Vagina (tissue), 2 donors: ENCODE results near the gene TTC22.

Experiments used
- POLR2A ChIP-seq, 2 donors: fragments of 450-650 bp; IDR thresholded peaks; one replicate each; pipeline ENCODE4 v1.6.1; 2017; ENCODE audit warnings: antibody characterized with exemption in 2 of 2, mild to moderate bottlenecking in 2 of 2, moderate library complexity in 2 of 2
- POLR2AphosphoS5 ChIP-seq, 2 donors: sonication (generic); formaldehyde crosslinking; IDR thresholded peaks; one replicate each; pipeline ENCODE4 v1.9.0; 2017; ENCODE audit warnings: antibody characterized with exemption in 2 of 2, mild to moderate bottlenecking in 2 of 2, low read depth in 1 of 2; ENCODE audit not compliant: insufficient read depth in 1 of 2
- TF ChIP-seq, protein P1 (sequence below), 3 experiments: fragments of 450-650 bp in 2 of 3; fragments of 200-600 bp in 1 of 3; sonication (generic) in 1 of 3; IDR thresholded peaks; one replicate each; pipeline ENCODE4 v1.5.1; 2017 to 2019; ENCODE audit warnings: antibody characterized with exemption in 3 of 3, mild to moderate bottlenecking in 2 of 3, moderate library complexity in 2 of 3

DNA sequence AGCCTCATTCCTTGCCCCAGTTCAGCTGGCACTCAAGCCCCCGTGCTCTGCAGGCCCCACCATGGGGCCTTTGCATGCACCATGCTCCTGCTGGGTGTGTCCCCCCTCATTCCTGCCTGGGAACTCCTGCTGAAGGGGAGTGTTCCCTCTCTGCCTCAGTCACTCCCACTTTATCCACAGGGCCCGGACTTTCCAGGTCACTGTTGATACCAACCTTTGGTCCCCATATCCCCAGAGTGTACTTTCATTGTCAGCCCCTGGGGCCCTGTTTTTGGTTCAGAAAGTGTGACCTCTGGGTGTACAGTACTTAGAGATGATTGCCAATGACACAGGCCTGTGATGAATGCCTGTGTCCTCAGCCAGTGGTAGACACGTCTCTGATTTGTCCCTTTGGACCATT, 2.9 kb downstream of the TTC22 start:
- TF ChIP-seq POLR2A (IDR thresholded peaks at IDR 0.05) (no peak), POLR2AphosphoS5 (IDR thresholded peaks at IDR 0.05; ENCODE audit: insufficient read depth in 1 of 2, low read depth in 1 of 2) (no peak)
- TF ChIP-seq, protein P1, sequence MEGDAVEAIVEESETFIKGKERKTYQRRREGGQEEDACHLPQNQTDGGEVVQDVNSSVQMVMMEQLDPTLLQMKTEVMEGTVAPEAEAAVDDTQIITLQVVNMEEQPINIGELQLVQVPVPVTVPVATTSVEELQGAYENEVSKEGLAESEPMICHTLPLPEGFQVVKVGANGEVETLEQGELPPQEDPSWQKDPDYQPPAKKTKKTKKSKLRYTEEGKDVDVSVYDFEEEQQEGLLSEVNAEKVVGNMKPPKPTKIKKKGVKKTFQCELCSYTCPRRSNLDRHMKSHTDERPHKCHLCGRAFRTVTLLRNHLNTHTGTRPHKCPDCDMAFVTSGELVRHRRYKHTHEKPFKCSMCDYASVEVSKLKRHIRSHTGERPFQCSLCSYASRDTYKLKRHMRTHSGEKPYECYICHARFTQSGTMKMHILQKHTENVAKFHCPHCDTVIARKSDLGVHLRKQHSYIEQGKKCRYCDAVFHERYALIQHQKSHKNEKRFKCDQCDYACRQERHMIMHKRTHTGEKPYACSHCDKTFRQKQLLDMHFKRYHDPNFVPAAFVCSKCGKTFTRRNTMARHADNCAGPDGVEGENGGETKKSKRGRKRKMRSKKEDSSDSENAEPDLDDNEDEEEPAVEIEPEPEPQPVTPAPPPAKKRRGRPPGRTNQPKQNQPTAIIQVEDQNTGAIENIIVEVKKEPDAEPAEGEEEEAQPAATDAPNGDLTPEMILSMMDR (IDR thresholded peaks at IDR 0.05), result no peak
